B cell (primary cell): ENCODE measurements around the gene DTD1. TPM values are rescaled to one million over a fixed set of nuclear protein-coding genes. Genes with fewer than 3 reads are reported as not detected.

ENCODE experiments used
- ATAC-seq: fragments of 200-7000 bp; cut with Tn5 transposase; one replicate; pipeline ENCODE4 v1.10.0; 2021; ENCODE audit warnings: low read depth, mild to moderate bottlenecking, moderate number of reproducible peaks, moderate library complexity
- CTCF ChIA-PET: fragments of 350-600 bp; sonication (Branson Sonifier 250); formaldehyde crosslinking; loops from one replicate; lab custom pipeline; 2021; ENCODE audit warnings: antibody characterized with exemption, inconsistent platforms; lab: Charles Lee
- POLR2A ChIA-PET: fragments of 350-600 bp; sonication (Branson Sonifier 250); formaldehyde crosslinking; loops from one replicate; lab custom pipeline; 2021; ENCODE audit warnings: antibody characterized with exemption; lab: Charles Lee
- DNase-seq: peaks from one replicate; pipeline ENCODE4 v3.0.0; 2013
- H2AFZ ChIP-seq: 2 replicates; pipeline ENCODE4 v1.6.1; 2012; ENCODE audit warnings: mild to moderate bottlenecking, low read depth, low read length; ENCODE audit not compliant: insufficient read depth, poor library complexity, severe bottlenecking
- H3K27ac ChIP-seq, 2 donors: 1 replicate in 1 of 2; 2 replicates in 1 of 2; pipeline ENCODE4 v1.5.1; 2012 to 2013; ENCODE audit warnings: low read length in 2 of 2, mild to moderate bottlenecking in 2 of 2, moderate library complexity in 1 of 2
- H3K27me3 ChIP-seq, 4 experiments: fragments of 200-600 bp in 1 of 4; sonication (generic) in 1 of 4; replicated peaks in 1 of 4; 1 replicate in 2 of 4; 2 replicates in 2 of 4; pipeline versions ENCODE4 v1.6.1 to v1.7.0; 2013 to 2016; ENCODE audit warnings: low read length in 3 of 4, mild to moderate bottlenecking in 2 of 4, mixed read lengths in 1 of 4, moderate library complexity in 1 of 4; ENCODE audit not compliant: insufficient read depth in 4 of 4, control insufficient read depth in 3 of 4; ENCODE audit errors: control extremely low read depth in 1 of 4
- H3K36me3 ChIP-seq, 2 experiments: replicated peaks in 1 of 2; 1 replicate in 1 of 2; 2 replicates in 1 of 2; pipeline versions ENCODE4 v1.6.1 to v1.7.1; 2013; ENCODE audit warnings: low read length in 1 of 2; ENCODE audit not compliant: insufficient read depth in 2 of 2, control insufficient read depth in 1 of 2; ENCODE audit errors: control extremely low read depth in 1 of 2, extremely low read depth in 1 of 2
- H3K4me1 ChIP-seq, 2 donors: fragments of 200-600 bp in 1 of 2; sonication (generic) in 1 of 2; 1 replicate in 1 of 2; 2 replicates in 1 of 2; pipeline versions ENCODE4 v1.5.1 to v1.6.1; 2013 to 2017; ENCODE audit warnings: low read length in 2 of 2; ENCODE audit not compliant: control insufficient read depth in 2 of 2, insufficient read depth in 2 of 2
- H3K4me2 ChIP-seq: replicated peaks from 2 replicates; pipeline ENCODE3; 2012; ENCODE audit warnings: mild to moderate bottlenecking, low read depth, low read length; ENCODE audit not compliant: poor library complexity, severe bottlenecking
- H3K4me3 ChIP-seq, 5 experiments: fragments of 200-600 bp in 1 of 5; sonication (generic) in 1 of 5; 1 replicate in 3 of 5; 2 replicates in 2 of 5; pipeline versions ENCODE4 v1.5.1 to v1.7.0; 2011 to 2016; ENCODE audit warnings: low read length in 4 of 5, mild to moderate bottlenecking in 4 of 5, low read depth in 2 of 5, control low read depth in 1 of 5, moderate library complexity in 1 of 5; ENCODE audit not compliant: insufficient read depth in 1 of 5; ENCODE audit errors: control extremely low read depth in 1 of 5, extremely low read depth in 1 of 5
- H3K79me2 ChIP-seq: fragments of 200-600 bp; sonication (generic); one replicate; pipeline ENCODE4 v1.6.0; 2016; ENCODE audit warnings: low read length; ENCODE audit not compliant: control insufficient read depth, insufficient read depth
- H3K9ac ChIP-seq: fragments of 200-600 bp; sonication (generic); 2 replicates; pipeline ENCODE4 v1.6.1; 2017; ENCODE audit warnings: mild to moderate bottlenecking, low read length, moderate library complexity
- H3K9me3 ChIP-seq, 3 donors: one replicate each; pipeline versions ENCODE4 v1.6.1 to v1.7.1; 2013; ENCODE audit warnings: low read length in 2 of 3; ENCODE audit not compliant: control insufficient read depth in 2 of 3, insufficient read depth in 1 of 3; ENCODE audit errors: control extremely low read depth in 1 of 3
- H4K20me1 ChIP-seq: 2 replicates; pipeline ENCODE4 v1.6.0; 2012; ENCODE audit warnings: mild to moderate bottlenecking, low read length; ENCODE audit not compliant: insufficient read depth, control insufficient read depth, poor library complexity, severe bottlenecking
- H3K27ac Mint-ChIP-seq: one replicate; pipeline ENCODE4 v1.8.0; 2021; ENCODE audit warnings: mixed read lengths
- H3K27me3 Mint-ChIP-seq: one replicate; pipeline ENCODE4 v1.8.0; 2021; ENCODE audit warnings: mixed read lengths
- H3K4me1 Mint-ChIP-seq: one replicate; pipeline ENCODE4 v1.8.0; 2021; ENCODE audit warnings: mixed read lengths
- H3K4me3 Mint-ChIP-seq: one replicate; pipeline ENCODE4 v1.8.0; 2021; ENCODE audit warnings: mixed read lengths
- H3K9me3 Mint-ChIP-seq: one replicate; pipeline ENCODE4 v1.8.0; 2022; ENCODE audit warnings: mixed read lengths; ENCODE audit not compliant: insufficient read depth
- CTCF ChIP-seq: fragments of 200-600 bp; IDR thresholded peaks from one replicate; pipeline ENCODE4 v1.8.0; 2022; ENCODE audit warnings: antibody characterized with exemption, mild to moderate bottlenecking
- EZH2 ChIP-seq: IDR thresholded peaks from 2 replicates; pipeline ENCODE4 v1.6.1; 2012; ENCODE audit warnings: borderline replicate concordance, low read depth, mild to moderate bottlenecking, moderate library complexity, low read length; ENCODE audit not compliant: insufficient read depth, poor library complexity, severe bottlenecking
- WGBS: methylation state at CpG from one replicate; pipeline ENCODE4 v1.1.5; 2013; ENCODE audit warnings: missing lambda C conversion rate; ENCODE audit not compliant: insufficient coverage; 5-methylcytosine and 5-hydroxymethylcytosine counted together
- intact Hi-C: fragments of 100-400 bp; cut with micrococcal nuclease; formaldehyde crosslinking; loops from one replicate; pipeline ENCODE4 v1.10.0; 2022
- polyA plus RNA-seq: library from polyadenylated mRNA; depleted of rRNA; stranded (reverse); fragments of >200 nt; gene quantifications from 2 replicates; pipeline ENCODE4 v1.2.3, GENCODE V29; 2012
- total RNA-seq, 2 donors: library from RNA; stranded (reverse); fragments of 120-200 nt in 1 of 2; gene quantifications; 1 replicate in 1 of 2; 2 replicates in 1 of 2; pipeline versions ENCODE4 v1.2.3 to v1.2.4, GENCODE V29; 2013 to 2022

DTD1 gene
- total and polyA plus RNA-seq, 2 donors (not counting 1 experiment from before 2014, with no cell fraction given), result 18.7 to 20.4 TPM

GRCh38 chr20:18801516-18801915 lies 213.7 kb downstream of the DTD1 start:
- ATAC-seq (no peak), DNase-seq (no peak)
- H3K27ac ChIP-seq, result no peak overlapping the region
- H3K27ac Mint-ChIP-seq, result no peak overlapping the region
- H3K9me3 Mint-ChIP-seq, result no peaks in the 10 kb centered on the region
- H3K4me1 Mint-ChIP-seq, result peaks cover 4% of the 10 kb centered on the region
- WGBS, result 86% methylated on average over 1 of the region's 2 CpGs
- H3K9me3 ChIP-seq, result peaks cover 0 to 1% (median 0%) of the 10 kb centered on the region in 3 donors
- TF ChIP-seq CTCF (no peak), EZH2 (no peak)
- peaks cover 0 to 3% of the 10 kb centered on the region in 2 donors for H3K4me1 ChIP-seq
- intact Hi-C loops, result no loop called here
- no peak overlapping the region for H2AFZ ChIP-seq
- no peaks in the 10 kb centered on the region for H4K20me1 ChIP-seq
- no peaks in the 10 kb centered on the region for H3K27me3 Mint-ChIP-seq
- no peaks in the 10 kb centered on the region for H3K36me3 ChIP-seq
- H3K9ac ChIP-seq, result no peak overlapping the region
- POLR2A ChIA-PET, result no interaction called here
- no peaks in the 10 kb centered on the region for H3K79me2 ChIP-seq
- H3K4me2 ChIP-seq, result no peak overlapping the region
- H3K4me3 Mint-ChIP-seq, result no peak overlapping the region
- CTCF ChIA-PET, result no interaction called here
- H3K27me3 ChIP-seq, result no peaks in the 10 kb centered on the region
- no peak overlapping the region for H3K4me3 ChIP-seq

- H3K9me3 Mint-ChIP-seq, result no peaks in the 10 kb centered on the region
- CTCF ChIA-PET, result no interaction called here
- ATAC-seq, result no peak
Measured at GRCh38 chr20:18802012-18802634, 214.3 kb downstream of the DTD1 start.

More at GRCh38 chr20:18802012-18802634, 214.3 kb downstream of the DTD1 start:
- Histone ChIP-seq H3K27ac (no peak overlapping the region), H2AFZ (peak overlapping the region; percentile 28), H3K4me2 (no peak overlapping the region), H3K9ac (no peak overlapping the region), H3K4me1 (peaks cover 0 to 3% of the 10 kb centered on the region in 2 donors), H3K4me3 (no peak overlapping the region), H4K20me1 (no peaks in the 10 kb centered on the region), H3K9me3 (peaks cover 0 to 1% (median 0%) of the 10 kb centered on the region in 3 donors), H3K27me3 (no peaks in the 10 kb centered on the region), H3K79me2 (no peaks in the 10 kb centered on the region), H3K36me3 (no peaks in the 10 kb centered on the region)
- H3K27ac Mint-ChIP-seq, result peak overlapping the region; percentile 46
- WGBS, result 70% methylated on average over 5 of the region's 7 CpGs
- peaks cover 4% of the 10 kb centered on the region for H3K4me1 Mint-ChIP-seq
- H3K4me3 Mint-ChIP-seq, result no peak overlapping the region
- TF ChIP-seq EZH2, result no peak
- TF ChIP-seq CTCF, result no peak
- DNase-seq, result peak; percentile 11
- POLR2A ChIA-PET, result no interaction called here
- intact Hi-C loops, result no loop called here
- H3K27me3 Mint-ChIP-seq, result no peaks in the 10 kb centered on the region
